ENCODE data around the gene ACTN4. TPM values are rescaled to one million over a fixed set of nuclear protein-coding genes. Genes with fewer than 3 reads are reported as not detected.

The ACTN4 gene
- total RNA-seq, 2 experiments from 2014 or later: 86.8 to 178 TPM

DNA sequence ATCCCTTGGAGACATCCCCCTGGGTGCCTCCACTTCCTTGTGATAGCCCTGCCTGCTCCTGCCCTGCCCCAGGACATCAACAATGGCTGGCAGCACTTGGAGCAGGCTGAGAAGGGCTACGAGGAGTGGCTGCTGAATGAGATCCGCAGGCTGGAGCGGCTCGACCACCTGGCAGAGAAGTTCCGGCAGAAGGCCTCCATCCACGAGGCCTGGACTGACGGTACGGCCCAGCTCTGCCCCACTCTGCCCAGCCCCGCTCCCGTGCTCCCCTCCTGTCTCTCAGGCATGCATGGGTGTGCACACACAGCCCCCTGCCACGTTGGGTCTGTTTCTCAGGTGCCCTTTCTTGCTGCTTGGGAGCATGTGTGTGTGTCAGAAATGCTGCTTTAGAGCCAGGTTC, 70.4 kb downstream of the ACTN4 start:
- Histone ChIP-seq H3K4me3 (ENCODE audit: low read depth, low read length, poor library complexity, severe bottlenecking) (no peak overlapping the region), H4K20me1 (ENCODE audit: insufficient read depth, low read length) (no peaks in the 10 kb centered on the region), H3K27ac (ENCODE audit: low read depth, low read length, poor library complexity, severe bottlenecking) (no peak overlapping the region), H3K9me3 (ENCODE audit: low read length) (no peaks in the 10 kb centered on the region), H3K9me2 (ENCODE audit: insufficient read depth, low read length) (no peaks in the 10 kb centered on the region), H3K4me2 (ENCODE audit: low read length) (no peak overlapping the region), H3K36me3 (ENCODE audit: insufficient read depth, low read length) (peaks cover 52% of the 10 kb centered on the region), H3K79me2 (ENCODE audit: insufficient read depth, low read depth, low read length) (no peaks in the 10 kb centered on the region), H3K4me1 (ENCODE audit: insufficient read depth, low read length, poor library complexity, severe bottlenecking) (no peaks in the 10 kb centered on the region), H2AFZ (ENCODE audit: low read length) (no peak overlapping the region)
- no TSS peak for BruUV-seq (replicated peaks)
- intact Hi-C loops (cut with micrococcal nuclease; ENCODE audit: unreplicated experiment): no loop called here
- ChIA-PET POLR2A (no interaction called here), CTCF (ENCODE audit: unreplicated experiment) (no interaction called here)
- TF ChIP-seq EZH2phosphoT487 (IDR thresholded peaks at IDR 0.05; ENCODE audit: borderline replicate concordance, low read depth, low read length): no peak
- TF ChIP-seq, protein P1, sequence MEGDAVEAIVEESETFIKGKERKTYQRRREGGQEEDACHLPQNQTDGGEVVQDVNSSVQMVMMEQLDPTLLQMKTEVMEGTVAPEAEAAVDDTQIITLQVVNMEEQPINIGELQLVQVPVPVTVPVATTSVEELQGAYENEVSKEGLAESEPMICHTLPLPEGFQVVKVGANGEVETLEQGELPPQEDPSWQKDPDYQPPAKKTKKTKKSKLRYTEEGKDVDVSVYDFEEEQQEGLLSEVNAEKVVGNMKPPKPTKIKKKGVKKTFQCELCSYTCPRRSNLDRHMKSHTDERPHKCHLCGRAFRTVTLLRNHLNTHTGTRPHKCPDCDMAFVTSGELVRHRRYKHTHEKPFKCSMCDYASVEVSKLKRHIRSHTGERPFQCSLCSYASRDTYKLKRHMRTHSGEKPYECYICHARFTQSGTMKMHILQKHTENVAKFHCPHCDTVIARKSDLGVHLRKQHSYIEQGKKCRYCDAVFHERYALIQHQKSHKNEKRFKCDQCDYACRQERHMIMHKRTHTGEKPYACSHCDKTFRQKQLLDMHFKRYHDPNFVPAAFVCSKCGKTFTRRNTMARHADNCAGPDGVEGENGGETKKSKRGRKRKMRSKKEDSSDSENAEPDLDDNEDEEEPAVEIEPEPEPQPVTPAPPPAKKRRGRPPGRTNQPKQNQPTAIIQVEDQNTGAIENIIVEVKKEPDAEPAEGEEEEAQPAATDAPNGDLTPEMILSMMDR (conservative IDR thresholded peaks at IDR 0.05; ENCODE audit: low read length): no peak
- no peak for DNase-seq (ENCODE audit: low spot score)

DNA sequence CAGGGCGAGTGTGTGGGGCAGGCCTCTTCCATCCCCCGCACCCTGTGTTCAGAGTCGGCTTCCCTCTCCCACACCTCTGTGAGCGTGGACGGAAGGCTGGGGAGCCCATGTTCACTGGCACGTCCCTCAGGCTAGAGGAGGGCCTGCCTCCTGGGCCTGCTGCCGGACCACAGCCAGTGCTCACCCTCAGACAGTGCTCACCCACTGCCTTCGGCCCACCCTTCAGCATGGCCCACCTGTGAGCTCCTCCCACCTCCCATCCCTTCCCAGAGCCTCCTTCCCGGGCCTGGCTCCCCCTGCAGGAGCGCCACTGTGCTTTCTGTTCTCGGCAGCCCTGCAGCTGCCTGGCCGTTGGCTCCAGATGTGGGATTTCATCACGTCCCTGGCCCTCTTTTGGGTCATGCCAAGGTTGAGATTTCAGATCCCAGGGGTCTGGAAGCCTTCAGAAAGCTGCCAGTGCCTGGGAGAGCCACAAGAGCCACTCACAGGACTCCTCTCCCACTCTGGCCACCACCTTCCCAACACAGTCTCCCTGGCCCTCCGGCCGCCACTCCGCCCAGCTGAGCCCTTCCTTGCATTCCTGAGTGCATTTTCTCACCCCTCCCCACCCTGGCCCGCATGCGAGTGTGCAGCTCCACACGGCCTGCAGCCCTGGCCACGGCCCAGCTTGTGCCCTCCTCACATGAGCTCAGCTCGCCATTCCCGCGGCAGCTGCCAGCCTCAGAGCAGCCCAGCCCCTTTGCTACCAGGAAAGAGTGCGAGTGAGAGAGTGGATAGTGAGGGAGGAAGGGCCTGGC, 71.5 kb downstream of the ACTN4 start:
- H3K4me2 ChIP-seq (ENCODE audit: low read length): no peak overlapping the region
- intact Hi-C loops (cut with micrococcal nuclease; ENCODE audit: unreplicated experiment): no loop called here
- H2AFZ ChIP-seq (ENCODE audit: low read length): no peak overlapping the region
- H3K4me3 ChIP-seq (ENCODE audit: low read depth, low read length, poor library complexity, severe bottlenecking): no peak overlapping the region
- TF ChIP-seq, protein P1 (conservative IDR thresholded peaks at IDR 0.05; ENCODE audit: low read length): no peak
- TF ChIP-seq EZH2phosphoT487 (IDR thresholded peaks at IDR 0.05; ENCODE audit: borderline replicate concordance, low read depth, low read length): no peak
- H3K4me1 ChIP-seq (ENCODE audit: insufficient read depth, low read length, poor library complexity, severe bottlenecking): no peaks in the 10 kb centered on the region
- no peak overlapping the region for H3K27ac ChIP-seq (ENCODE audit: low read depth, low read length, poor library complexity, severe bottlenecking)
- H3K36me3 ChIP-seq (ENCODE audit: insufficient read depth, low read length): peaks cover 62% of the 10 kb centered on the region
- H3K79me2 ChIP-seq (ENCODE audit: insufficient read depth, low read depth, low read length): no peaks in the 10 kb centered on the region
- ChIA-PET POLR2A (no interaction called here), CTCF (ENCODE audit: unreplicated experiment) (no interaction called here)
- no peaks in the 10 kb centered on the region for H4K20me1 ChIP-seq (ENCODE audit: insufficient read depth, low read length)
- BruUV-seq (replicated peaks): no TSS peak
- no peaks in the 10 kb centered on the region for H3K9me3 ChIP-seq (ENCODE audit: low read length)
- no peaks in the 10 kb centered on the region for H3K9me2 ChIP-seq (ENCODE audit: insufficient read depth, low read length)
- no peak for DNase-seq (ENCODE audit: low spot score)
